ENCODE measurements around the gene KIZ.

GRCh38 chr20:21273755-21274386, 148.0 kb downstream of the KIZ start:
- TF ChIP-seq CTCF (IDR thresholded peaks at IDR 0.05; ENCODE audit: poor library complexity): no peak
- TF ChIP-seq EZH2 (IDR thresholded peaks at IDR 0.05; ENCODE audit: borderline replicate concordance): no peak
- TF ChIP-seq EZH2phosphoT487 (IDR thresholded peaks at IDR 0.05; ENCODE audit: low read depth, severe bottlenecking, unreplicated experiment): no peak
